GM12873 (cell line): ENCODE results near the gene VPS13C.

Experiments used
- CTCF ChIP-seq: IDR thresholded peaks from 2 replicates; pipeline ENCODE4 v1.5.1; 2012; ENCODE audit warnings: low read depth, mild to moderate bottlenecking, moderate library complexity, low read length, control low read depth; ENCODE audit not compliant: insufficient read depth; ENCODE audit errors: missing control alignments

The VPS13C gene

DNA sequence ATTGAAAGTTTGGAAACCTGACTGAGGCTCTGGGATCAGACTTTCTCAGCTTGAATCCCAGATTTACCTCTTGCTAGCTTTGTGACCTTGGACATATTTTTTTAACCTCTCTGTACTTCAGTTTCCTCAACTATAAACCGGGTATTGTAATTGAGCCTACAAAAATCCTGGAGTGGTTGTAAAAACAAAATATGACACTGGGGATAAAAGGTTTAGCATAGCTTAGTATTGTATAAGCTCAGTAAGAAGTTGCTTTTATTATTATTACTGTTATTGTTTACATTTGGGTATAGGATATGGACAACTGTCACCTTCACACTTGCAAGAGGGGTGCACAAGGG lies 28.1 kb upstream of the VPS13C start:
- TF ChIP-seq CTCF, result no peak

- no peak for TF ChIP-seq CTCF
Measured at GRCh38 chr15:62087671-62088352, 27.6 kb upstream of the VPS13C start.

DNA sequence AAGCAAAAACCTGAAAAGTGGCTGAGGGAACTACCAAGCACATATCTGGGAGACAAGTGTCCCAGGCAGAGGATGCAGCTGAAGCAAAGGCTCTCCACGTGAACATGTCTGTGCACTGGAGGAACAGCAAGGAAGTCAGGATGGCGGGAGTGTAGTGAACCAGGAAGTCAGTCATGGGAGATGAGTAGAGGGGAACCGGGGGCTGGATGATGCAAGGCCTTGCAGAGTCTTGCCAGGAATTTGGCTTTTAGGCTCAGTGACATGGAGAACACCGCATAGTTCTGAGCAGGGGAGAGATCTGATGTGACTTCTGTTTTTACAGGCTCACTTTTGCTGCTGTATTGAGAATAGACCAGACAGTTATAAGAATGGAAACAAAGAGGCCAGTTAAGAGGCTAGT lies 25.5 kb upstream of the VPS13C start:
- no peak for TF ChIP-seq CTCF

- TF ChIP-seq CTCF, result no peak
Measured at GRCh38 chr15:62083194-62084154, 23.2 kb upstream of the VPS13C start.

GRCh38 chr15:62079594-62079993 lies 19.3 kb upstream of the VPS13C start:
- TF ChIP-seq CTCF, result no peak

- TF ChIP-seq CTCF, result no peak
Measured at GRCh38 chr15:62075595-62076277, 15.5 kb upstream of the VPS13C start.
